GM06990 (cell line): ENCODE measurements around the gene CCDC12.

Experiments
- DNase-seq: peaks from one replicate; pipeline ENCODE4 v3.0.0-alpha.2; 2011; ENCODE audit not compliant: insufficient read length; ENCODE audit errors: extremely low read depth
- H3K27me3 ChIP-seq: replicated peaks from 2 replicates; pipeline ENCODE4 v1.6.0; 2011; ENCODE audit warnings: low read length; ENCODE audit not compliant: control insufficient read depth, insufficient read depth
- H3K36me3 ChIP-seq: 2 replicates; pipeline ENCODE4 v1.5.1; 2011; ENCODE audit warnings: low read length; ENCODE audit not compliant: control insufficient read depth, insufficient read depth
- H3K4me3 ChIP-seq: replicated peaks from 2 replicates; pipeline ENCODE4 v1.5.1; 2011; ENCODE audit warnings: low read depth, mild to moderate bottlenecking, control low read depth, low read length
- TF ChIP-seq, protein P1 (sequence below): IDR thresholded peaks from 2 replicates; pipeline ENCODE4 v1.5.1; 2011; ENCODE audit warnings: low read length, control low read depth, mild to moderate bottlenecking, inconsistent platforms; ENCODE audit not compliant: insufficient read depth, poor library complexity, severe bottlenecking

Gene CCDC12

DNA sequence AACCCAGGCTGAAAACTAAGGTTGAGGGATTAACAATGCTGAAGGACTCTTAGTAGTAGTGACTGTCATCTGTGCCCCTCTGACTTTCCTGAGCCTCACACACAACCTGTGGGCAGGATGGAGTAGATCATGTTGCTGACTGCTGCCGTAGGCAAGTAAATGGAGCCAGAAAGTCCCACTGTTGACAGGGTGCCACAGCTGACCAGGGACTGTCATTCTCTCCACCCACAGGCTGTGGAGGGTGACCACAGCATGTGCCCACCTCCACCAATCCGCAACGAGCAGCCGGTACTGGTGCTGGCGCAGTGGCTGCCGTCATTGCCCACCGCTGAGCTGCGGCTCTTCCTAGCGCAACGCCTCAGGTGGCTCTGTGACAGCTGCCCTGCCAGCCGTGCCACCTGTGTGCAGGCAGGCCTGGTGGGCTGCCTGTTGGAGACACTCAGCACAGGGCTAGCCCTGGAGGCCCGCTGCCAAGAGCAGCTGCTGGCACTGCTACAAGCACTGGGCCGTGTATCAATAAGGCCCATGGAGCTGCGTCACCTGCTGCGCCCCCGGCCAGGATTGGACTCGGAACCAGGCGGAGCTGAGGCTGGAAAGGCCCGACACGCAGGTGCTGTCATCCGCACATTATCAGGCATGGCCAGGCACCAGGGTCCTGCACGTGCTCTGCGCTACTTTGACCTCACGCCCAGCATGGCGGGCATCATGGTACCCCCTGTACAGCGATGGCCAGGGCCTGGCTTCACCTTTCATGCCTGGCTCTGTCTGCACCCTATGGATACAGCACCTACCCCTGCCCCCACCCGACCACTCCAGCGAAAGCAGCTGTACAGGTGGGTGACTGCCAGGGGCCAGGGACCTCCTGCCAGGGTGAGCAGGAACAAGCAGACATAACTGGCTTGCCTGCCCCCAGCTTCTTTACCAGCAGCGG lies 18.5 kb upstream of the CCDC12 start:
- TF ChIP-seq, protein P1, sequence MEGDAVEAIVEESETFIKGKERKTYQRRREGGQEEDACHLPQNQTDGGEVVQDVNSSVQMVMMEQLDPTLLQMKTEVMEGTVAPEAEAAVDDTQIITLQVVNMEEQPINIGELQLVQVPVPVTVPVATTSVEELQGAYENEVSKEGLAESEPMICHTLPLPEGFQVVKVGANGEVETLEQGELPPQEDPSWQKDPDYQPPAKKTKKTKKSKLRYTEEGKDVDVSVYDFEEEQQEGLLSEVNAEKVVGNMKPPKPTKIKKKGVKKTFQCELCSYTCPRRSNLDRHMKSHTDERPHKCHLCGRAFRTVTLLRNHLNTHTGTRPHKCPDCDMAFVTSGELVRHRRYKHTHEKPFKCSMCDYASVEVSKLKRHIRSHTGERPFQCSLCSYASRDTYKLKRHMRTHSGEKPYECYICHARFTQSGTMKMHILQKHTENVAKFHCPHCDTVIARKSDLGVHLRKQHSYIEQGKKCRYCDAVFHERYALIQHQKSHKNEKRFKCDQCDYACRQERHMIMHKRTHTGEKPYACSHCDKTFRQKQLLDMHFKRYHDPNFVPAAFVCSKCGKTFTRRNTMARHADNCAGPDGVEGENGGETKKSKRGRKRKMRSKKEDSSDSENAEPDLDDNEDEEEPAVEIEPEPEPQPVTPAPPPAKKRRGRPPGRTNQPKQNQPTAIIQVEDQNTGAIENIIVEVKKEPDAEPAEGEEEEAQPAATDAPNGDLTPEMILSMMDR: no peak
- Histone ChIP-seq H3K27me3 (no peaks in the 10 kb centered on the region), H3K4me3 (no peak overlapping the region), H3K36me3 (peaks cover 64% of the 10 kb centered on the region)
- DNase-seq: no peak

DNA sequence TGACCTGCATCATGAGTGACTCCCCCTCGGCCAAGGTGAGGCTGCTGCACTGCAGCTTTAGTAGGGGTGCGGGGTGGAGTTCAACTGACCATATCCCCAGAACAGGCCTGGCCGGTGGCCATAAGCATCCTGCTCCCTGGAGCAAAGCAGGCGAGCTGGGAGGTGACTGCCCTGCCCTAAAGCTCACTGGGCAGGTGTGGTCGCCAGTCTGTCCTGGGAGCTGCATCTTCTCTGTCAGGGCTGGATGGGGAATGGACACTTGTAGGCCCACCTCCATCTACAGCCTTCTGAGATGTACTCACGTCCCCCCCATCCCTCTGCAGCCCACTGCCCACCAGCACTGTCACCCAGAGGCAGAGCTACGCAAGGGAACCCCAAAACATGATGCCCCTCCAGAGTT lies 17.4 kb upstream of the CCDC12 start:
- TF ChIP-seq, protein P1: no peak
- DNase-seq: no peak
- no peak overlapping the region for H3K4me3 ChIP-seq
- H3K36me3 ChIP-seq: peaks cover 58% of the 10 kb centered on the region
- H3K27me3 ChIP-seq: no peaks in the 10 kb centered on the region

DNA sequence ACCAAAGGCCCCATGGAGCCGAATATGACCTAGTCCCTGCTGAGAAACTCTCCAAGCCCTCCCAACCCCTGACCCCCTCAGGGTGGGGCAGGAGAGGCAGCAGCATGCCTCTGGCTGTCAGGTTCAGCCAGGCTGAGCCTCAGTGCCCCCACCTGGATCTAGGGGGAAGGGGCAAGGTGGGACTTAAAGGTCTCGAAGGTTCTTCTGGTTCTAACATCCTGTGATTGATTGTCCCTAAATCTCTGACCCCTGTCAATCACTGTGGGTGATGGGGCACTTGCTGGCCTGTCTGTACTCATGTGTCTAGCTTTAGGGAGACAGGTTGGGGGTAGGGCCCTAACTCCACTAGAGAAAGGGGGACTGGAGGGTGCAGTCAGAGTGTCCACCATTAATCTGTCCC lies 16.7 kb upstream of the CCDC12 start:
- Histone ChIP-seq H3K27me3 (no peaks in the 10 kb centered on the region), H3K36me3 (peaks cover 55% of the 10 kb centered on the region), H3K4me3 (no peak overlapping the region)
- TF ChIP-seq, protein P1: no peak
- DNase-seq: no peak

DNA sequence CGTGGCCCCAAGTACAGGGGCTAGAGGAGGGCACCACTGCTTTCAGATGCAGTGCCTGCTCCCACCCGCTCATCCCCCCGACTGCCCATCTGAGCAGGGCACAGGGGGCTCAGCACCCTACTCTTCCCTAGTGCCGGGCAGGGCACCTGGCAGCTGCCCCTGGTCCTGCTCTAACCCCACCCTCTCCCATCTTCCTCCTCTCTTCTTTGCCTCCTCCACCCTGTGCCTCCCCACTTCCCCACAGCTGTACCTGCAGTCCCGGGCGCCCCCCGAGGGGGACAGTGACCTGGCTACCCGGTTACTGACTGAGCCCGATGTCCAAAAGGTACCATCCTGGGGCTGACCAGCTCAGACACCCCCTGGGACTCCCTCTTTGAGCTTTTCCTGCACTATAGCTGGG lies 15.7 kb upstream of the CCDC12 start:
- no peaks in the 10 kb centered on the region for H3K27me3 ChIP-seq
- no peak for DNase-seq
- peaks cover 49% of the 10 kb centered on the region for H3K36me3 ChIP-seq
- TF ChIP-seq, protein P1: no peak
- no peak overlapping the region for H3K4me3 ChIP-seq

DNA sequence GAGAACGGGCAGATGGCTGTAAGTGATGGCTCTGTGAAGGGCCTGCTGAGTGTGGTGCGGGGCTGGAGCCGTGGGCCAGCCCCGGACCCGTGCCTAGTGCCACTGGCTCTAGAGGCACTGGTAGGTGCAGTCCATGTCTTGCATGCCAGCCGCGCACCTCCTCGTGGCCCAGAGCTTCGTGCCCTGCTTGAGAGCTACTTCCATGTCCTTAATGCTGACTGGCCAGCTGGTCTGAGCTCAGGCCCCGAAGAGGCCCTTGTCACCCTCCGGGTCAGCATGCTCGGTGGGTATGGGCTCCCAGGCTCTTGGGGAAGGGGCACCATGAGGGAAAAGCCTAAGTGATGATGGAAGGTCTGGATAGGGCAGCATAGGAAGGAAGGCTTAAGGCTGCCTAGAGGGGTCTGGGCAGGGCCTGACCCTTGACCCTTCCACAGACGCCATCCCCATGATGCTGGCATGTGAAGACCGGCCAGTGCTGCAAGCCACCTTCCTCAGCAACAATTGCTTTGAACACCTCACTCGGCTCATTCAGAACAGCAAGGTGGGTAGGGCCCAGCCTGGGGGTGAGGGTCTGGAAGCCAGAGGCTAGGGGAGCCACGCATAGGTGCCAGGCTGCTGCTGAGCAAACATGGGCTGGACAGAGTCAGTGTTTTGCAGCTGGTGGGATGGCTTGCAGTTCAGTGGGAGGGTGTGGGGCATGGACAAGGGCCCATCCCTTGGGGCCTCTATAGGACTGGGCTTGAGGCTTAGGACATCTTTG lies 15.0 kb upstream of the CCDC12 start:
- Histone ChIP-seq H3K4me3 (no peak overlapping the region; the same call in 1 of the 2 replicates), H3K27me3 (no peaks in the 10 kb centered on the region), H3K36me3 (peaks cover 43% of the 10 kb centered on the region)
- DNase-seq: no peak
- TF ChIP-seq, protein P1: no peak
